GM12878 (cell line): ENCODE measurements around the gene MYD88. TPM values are rescaled to one million over a fixed set of nuclear protein-coding genes. Genes with fewer than 3 reads are reported as not detected.
"Not testable (repeated sequence)": the region's sequence is repeated elsewhere in the genome, so short reads cannot be mapped to it uniquely, and the experiment has no call there.

Source experiments
- ATAC-seq: fragments of 200-7000 bp; cut with Tn5 transposase; 3 replicates; pipeline ENCODE4 v1.9.1; 2020; ENCODE audit warnings: mild to moderate bottlenecking, moderate library complexity
- BruUV-seq: library from RNA; stranded (reverse); fragments of 400-500 nt; replicated peaks from 2 replicates; lab custom pipeline; 2021; lab: Mats Ljungman, UMichigan
- CTCF ChIA-PET: fragments of 300-600 bp; sonication (Branson Sonifier 250); formaldehyde crosslinking; extraction: SDS; loops from one replicate; lab custom pipeline; 2021; ENCODE audit warnings: inconsistent platforms; lab: Yijun Ruan, JAX
- POLR2A ChIA-PET: fragments of 350-600 bp; formaldehyde crosslinking; extraction: SDS; loops from one replicate; lab custom pipeline; 2021; ENCODE audit warnings: inconsistent platforms; lab: Charles Lee
- RAD21 ChIA-PET: fragments of 300-600 bp; sonication (Branson Sonifier 250); formaldehyde crosslinking; loops from one replicate; lab custom pipeline; 2023; ENCODE audit warnings: antibody characterized with exemption; ENCODE audit not compliant: unreplicated experiment; lab: Charles Lee
- SMC1A ChIA-PET: fragments of 300-600 bp; sonication (Branson Sonifier 250); formaldehyde crosslinking; loops from one replicate; lab custom pipeline; 2023; ENCODE audit not compliant: unreplicated experiment, uncharacterized antibody; lab: Charles Lee
- DNase-seq: peaks from one replicate; pipeline ENCODE4 v3.0.0-alpha.2; 2011; ENCODE audit warnings: low read depth, low spot score
- FAIRE-seq: peaks from 3 replicates; lab custom pipeline; 2011; peaks lifted over from hg19 to GRCh38; lab: Jason Lieb, UNC
- H2AFZ ChIP-seq: 2 replicates; pipeline ENCODE4 v1.6.0; 2011; ENCODE audit warnings: low read depth, low read length, control low read depth; ENCODE audit not compliant: control insufficient read depth
- H3K27ac ChIP-seq: 2 replicates; pipeline ENCODE4 v1.5.1; 2011; ENCODE audit warnings: control low read depth; ENCODE audit not compliant: control insufficient read depth, insufficient read depth
- H3K27me3 ChIP-seq, 2 experiments: replicated peaks in 1 of 2; 2 replicates each; pipeline versions ENCODE4 v1.6.0 to v1.6.1; 2011; ENCODE audit warnings: low read length in 1 of 2; ENCODE audit not compliant: control insufficient read depth in 2 of 2, insufficient read depth in 2 of 2
- H3K36me3 ChIP-seq, 2 experiments: 2 replicates each; pipeline ENCODE4 v1.5.1; 2011; ENCODE audit warnings: low read length in 1 of 2; ENCODE audit not compliant: control insufficient read depth in 2 of 2, insufficient read depth in 2 of 2
- H3K4me1 ChIP-seq: 2 replicates; pipeline ENCODE4 v1.6.1; 2011; ENCODE audit warnings: mild to moderate bottlenecking, low read length, moderate library complexity, mixed read lengths; ENCODE audit not compliant: control insufficient read depth, insufficient read depth
- H3K4me2 ChIP-seq: 2 replicates; pipeline ENCODE4 v1.6.0; 2011; ENCODE audit warnings: control low read depth; ENCODE audit not compliant: control insufficient read depth, insufficient read depth
- H3K4me3 ChIP-seq: fragments of 200-600 bp; sonication (generic); 2 replicates; pipeline ENCODE4 v1.5.1; 2016
- H3K79me2 ChIP-seq: 2 replicates; pipeline ENCODE4 v1.6.0; 2011; ENCODE audit warnings: low read length; ENCODE audit not compliant: control insufficient read depth, insufficient read depth
- H3K9ac ChIP-seq: 2 replicates; pipeline ENCODE4 v1.8.0; 2011; ENCODE audit warnings: low read length, control low read depth, mixed read lengths; ENCODE audit not compliant: control insufficient read depth, insufficient read depth
- H3K9me3 ChIP-seq: replicated peaks from 3 replicates; pipeline ENCODE4 v1.5.1; 2011; ENCODE audit warnings: mild to moderate bottlenecking, low read length; ENCODE audit not compliant: control insufficient read depth, insufficient read depth
- H4K20me1 ChIP-seq: 2 replicates; pipeline ENCODE4 v1.6.0; 2011; ENCODE audit not compliant: control insufficient read depth, insufficient read depth
- ETV6 ChIP-seq, 2 experiments: fragments of 450-650 bp in 1 of 2; IDR thresholded peaks in 1 of 2; conservative IDR thresholded peaks in 1 of 2; 2 replicates each; pipeline ENCODE4 v1.6.1; 2014; ENCODE audit warnings: antibody characterized with exemption in 1 of 2, borderline replicate concordance in 1 of 2, low read depth in 1 of 2, mild to moderate bottlenecking in 1 of 2, moderate library complexity in 1 of 2
- GABPA ChIP-seq: IDR thresholded peaks from 2 replicates; pipeline ENCODE4 v1.6.1; 2014; ENCODE audit warnings: antibody characterized with exemption, low read depth, mild to moderate bottlenecking, inconsistent platforms
- PML ChIP-seq: IDR thresholded peaks from 2 replicates; pipeline ENCODE4 v1.6.1; 2012; ENCODE audit warnings: low read length, inconsistent platforms
- POLR2AphosphoS2 ChIP-seq: IDR thresholded peaks from 2 replicates; pipeline ENCODE4 v1.6.1; 2011; ENCODE audit warnings: low read depth, mild to moderate bottlenecking, low read length, improper control_type of control experiment, moderate library complexity
- RELB ChIP-seq: fragments of 450-650 bp; IDR thresholded peaks from 2 replicates; pipeline ENCODE4 v1.6.1; 2017; ENCODE audit warnings: low read depth, mild to moderate bottlenecking, moderate library complexity
- WRNIP1 ChIP-seq: IDR thresholded peaks from 2 replicates; pipeline ENCODE4 v1.6.1; 2011; ENCODE audit warnings: low read depth, low read length, improper control_type of control experiment, borderline replicate concordance
- ZNF207 ChIP-seq: fragments of 450-650 bp; IDR thresholded peaks from 2 replicates; pipeline ENCODE4 v1.6.1; 2014; ENCODE audit warnings: antibody characterized with exemption, mild to moderate bottlenecking, borderline replicate concordance
- WGBS: methylation state at CpG from one replicate; pipeline ENCODE4 v1.1.6; 2016; ENCODE audit warnings: low lambda C conversion rate; ENCODE audit not compliant: insufficient replicate concordance, insufficient coverage; ENCODE audit errors: missing lambda C conversion rate; 5-methylcytosine and 5-hydroxymethylcytosine counted together
- in situ Hi-C: fragments of 300-500 bp; cut with MboI; formaldehyde crosslinking; loops from 9 replicates; pipeline ENCODE4 v1.14.3; 2018; ENCODE audit warnings: mixed read lengths
- intact Hi-C: fragments of 100-400 bp; cut with micrococcal nuclease; formaldehyde crosslinking; loops from one replicate; pipeline ENCODE4 v1.14.2; 2022; ENCODE audit not compliant: unreplicated experiment
- polyA plus RNA-seq, 11 experiments: library from polyadenylated mRNA; depleted of rRNA in 4 of 11; unstranded in 6 of 11; stranded (reverse) in 5 of 11; fragments of >200 nt; fragmentation: Nextera tagmentation in 4 of 11; fragmentation: Illumina TruSeq in 1 of 11; extraction: Ambion mirVana in 4 of 11; extraction: Trizol in 1 of 11; gene quantifications; 1 replicate in 1 of 11; 2 replicates in 10 of 11; pipeline versions ENCODE4 v1.2.1 to v1.2.3, GENCODE V29; 2011 to 2016; ENCODE audit warnings: inconsistent platforms in 2 of 11, missing spikeins in 2 of 11, low read depth in 1 of 11
- total RNA-seq, 4 experiments: library from RNA; depleted of rRNA in 3 of 4; stranded (reverse); fragments of >200 nt in 3 of 4; fragmentation: Illumina TruSeq in 1 of 4; extraction: Trizol in 1 of 4; gene quantifications; 2 replicates each; pipeline versions ENCODE4 v1.2.1 to v1.2.3, GENCODE V29; 2013 to 2021

The MYD88 gene
- total and polyA plus RNA-seq, 10 of the 15 experiments (the other 5 are each of a cell fraction or from before 2014, with no cell fraction given): 5.5 to 84.8 (median 67.5) TPM

- ChIA-PET CTCF (interaction anchor here (0.5 to 6.0 kb wide), 13 partner anchors 8 to 213 kb away, joined by 3 to 54 read pairs (median 3); partner anchors contain the start of genes OXSR1 and XYLB), POLR2A (interaction anchor here (1.1 kb wide), 1 partner anchor 45 kb away, joined by 3 read pairs; no protein-coding TSS in a partner anchor), RAD21 (interaction anchor here (0.7 to 1.1 kb wide), 3 partner anchors 31 to 164 kb away, joined by 3 to 4 read pairs (median 3); partner anchors contain the start of gene SLC22A14), SMC1A (interaction anchor here (0.8 to 4.4 kb wide), 10 partner anchors 8 to 346 kb away, joined by 3 to 18 read pairs (median 4); partner anchors contain the start of gene OXSR1)
- intact Hi-C loops: no loop called here
- Histone ChIP-seq H3K27me3 (no peaks in the 10 kb centered on the region), H3K79me2 (peaks cover 39% of the 10 kb centered on the region), H3K4me2 (peak overlapping the region; percentile 26; the same call in 1 of the 2 replicates), H3K27ac (no peak overlapping the region), H3K9me3 (no peaks in the 10 kb centered on the region; the same call in 2 of the 3 replicates), H4K20me1 (peaks cover 5% of the 10 kb centered on the region), H2AFZ (no peak overlapping the region), H3K4me1 (peaks cover 27% of the 10 kb centered on the region), H3K9ac (no peak overlapping the region), H3K36me3 (peaks cover 3 to 30% of the 10 kb centered on the region in 2 experiments), H3K4me3 (no peak overlapping the region)
- FAIRE-seq: no peak
- BruUV-seq: TSS peak; percentile 38
- no peak for TF ChIP-seq GABPA
- no peak for TF ChIP-seq WRNIP1
- TF ChIP-seq POLR2AphosphoS2: no peak
- no peak for TF ChIP-seq RELB
- no peak for TF ChIP-seq PML
- no peak for TF ChIP-seq ETV6 (conservative IDR thresholded peaks at IDR 0.05 in 1 of 2, IDR thresholded peaks at IDR 0.05 in 1 of 2; ENCODE audit: borderline replicate concordance in 1 of 2, low read depth in 1 of 2)
- TF ChIP-seq ZNF207: no peak
- no peak for DNase-seq
- no peak for ATAC-seq
- in situ Hi-C loops: no loop called here
- 98% methylated on average over 10 of the region's 10 CpGs for WGBS
Observed at GRCh38 chr3:38133557-38134405, 4.7 kb upstream of the MYD88 start.

GRCh38 chr3:38134517-38135143 lies 3.8 kb upstream of the MYD88 start:
- H3K27me3 ChIP-seq, in situ Hi-C loops, H3K27ac ChIP-seq, BruUV-seq, SMC1A ChIA-PET, H2AFZ ChIP-seq, H3K9me3 ChIP-seq, RAD21 ChIA-PET, H3K4me3 ChIP-seq, H3K9ac ChIP-seq, FAIRE-seq, ATAC-seq, H4K20me1 ChIP-seq, DNase-seq: not testable (repeated sequence)
- H3K4me2 ChIP-seq: peak overlapping the region; percentile 26; the same call in 1 of the 2 replicates
- H3K36me3 ChIP-seq: peaks cover 0 to 27% of the 10 kb centered on the region in 2 experiments; a peak in 3 of 4 replicates
- WGBS: 95% methylated on average over 10 of the region's 10 CpGs
- CTCF ChIA-PET: interaction anchor here (0.5 to 6.0 kb wide), 4 partner anchors 20 to 212 kb away, joined by 3 to 54 read pairs (median 5); partner anchors contain the start of gene XYLB
- POLR2A ChIA-PET: interaction anchor here (1.1 kb wide), 1 partner anchor 45 kb away, joined by 3 read pairs; no protein-coding TSS in a partner anchor
- intact Hi-C loops: loop anchor here (5.0 kb wide), 1 partner anchor 78 kb away; no protein-coding TSS in a partner anchor
- H3K79me2 ChIP-seq: peaks cover 48% of the 10 kb centered on the region
- H3K4me1 ChIP-seq: peaks cover 27% of the 10 kb centered on the region
